Measurements from ENCODE around the gene SSRP1. TPM values are rescaled to one million over a fixed set of nuclear protein-coding genes. Genes with fewer than 3 reads are reported as not detected.
"Not testable (repeated sequence)": the region's sequence is repeated elsewhere in the genome, so short reads cannot be mapped to it uniquely, and the experiment has no call there.

The SSRP1 gene
- total and polyA plus RNA-seq, 12 donors: 25.3 to 106 (median 56.9) TPM

- DNase-seq: no peak
- H3K4me1 ChIP-seq (replicated peaks in 1 of 2): no peaks in the 10 kb centered on the region
- 58 to 71% (median 60%) methylated on average over 6 to 7 of the region's 7 CpGs for WGBS, 4 donors
- intact Hi-C loops (cut with DNase I): no loop called here
- no peaks in the 10 kb centered on the region for H3K27me3 ChIP-seq
- no peaks in the 10 kb centered on the region for H3K36me3 ChIP-seq (replicated peaks in 1 of 2)
- H3K4me3 ChIP-seq: no peak overlapping the region
- H3K9me3 ChIP-seq (replicated peaks in 1 of 3): no peaks in the 10 kb centered on the region
- H3K27ac ChIP-seq: no peak overlapping the region
- TF ChIP-seq, protein P1, sequence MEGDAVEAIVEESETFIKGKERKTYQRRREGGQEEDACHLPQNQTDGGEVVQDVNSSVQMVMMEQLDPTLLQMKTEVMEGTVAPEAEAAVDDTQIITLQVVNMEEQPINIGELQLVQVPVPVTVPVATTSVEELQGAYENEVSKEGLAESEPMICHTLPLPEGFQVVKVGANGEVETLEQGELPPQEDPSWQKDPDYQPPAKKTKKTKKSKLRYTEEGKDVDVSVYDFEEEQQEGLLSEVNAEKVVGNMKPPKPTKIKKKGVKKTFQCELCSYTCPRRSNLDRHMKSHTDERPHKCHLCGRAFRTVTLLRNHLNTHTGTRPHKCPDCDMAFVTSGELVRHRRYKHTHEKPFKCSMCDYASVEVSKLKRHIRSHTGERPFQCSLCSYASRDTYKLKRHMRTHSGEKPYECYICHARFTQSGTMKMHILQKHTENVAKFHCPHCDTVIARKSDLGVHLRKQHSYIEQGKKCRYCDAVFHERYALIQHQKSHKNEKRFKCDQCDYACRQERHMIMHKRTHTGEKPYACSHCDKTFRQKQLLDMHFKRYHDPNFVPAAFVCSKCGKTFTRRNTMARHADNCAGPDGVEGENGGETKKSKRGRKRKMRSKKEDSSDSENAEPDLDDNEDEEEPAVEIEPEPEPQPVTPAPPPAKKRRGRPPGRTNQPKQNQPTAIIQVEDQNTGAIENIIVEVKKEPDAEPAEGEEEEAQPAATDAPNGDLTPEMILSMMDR (IDR thresholded peaks at IDR 0.05): no peak
- no peak for TF ChIP-seq POLR2A (IDR thresholded peaks at IDR 0.05)
Measured at GRCh38 chr11:57363131-57364080, 27.7 kb upstream of the SSRP1 start.

DNA sequence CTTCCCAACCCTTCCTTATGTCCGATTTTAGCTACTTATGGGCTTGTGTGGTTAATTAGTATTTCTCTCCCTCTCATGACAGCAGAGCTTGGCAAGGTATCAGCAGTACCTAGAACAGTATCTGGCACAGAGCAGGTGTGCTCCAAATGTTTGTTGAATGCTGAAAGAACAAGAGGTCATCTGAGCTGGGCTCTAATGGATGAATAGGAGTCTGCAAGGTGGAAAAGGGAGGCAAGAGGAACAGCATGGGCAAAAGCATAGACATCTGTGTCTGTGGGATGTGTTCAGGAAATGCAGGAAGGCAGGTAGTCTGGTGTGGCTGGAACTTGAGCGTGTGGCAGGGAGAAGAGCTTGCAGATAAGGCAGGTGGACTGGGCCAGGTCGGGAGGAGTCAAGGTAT lies 26.2 kb upstream of the SSRP1 start:
- intact Hi-C loops (cut with DNase I): no loop called here
- 65 to 83% (median 76%) methylated on average over 3 of the region's 3 CpGs for WGBS, 4 donors
- Histone ChIP-seq H3K27ac (no peak overlapping the region), H3K27me3 (no peaks in the 10 kb centered on the region), H3K4me3 (no peak overlapping the region), H3K36me3 (replicated peaks in 1 of 2) (no peaks in the 10 kb centered on the region), H3K4me1 (replicated peaks in 1 of 2) (no peaks in the 10 kb centered on the region), H3K9me3 (replicated peaks in 1 of 3) (no peaks in the 10 kb centered on the region)
- DNase-seq: no peak
- TF ChIP-seq, protein P1 (IDR thresholded peaks at IDR 0.05): no peak
- TF ChIP-seq POLR2A (IDR thresholded peaks at IDR 0.05): no peak

GRCh38 chr11:57361420-57361819 lies 25.7 kb upstream of the SSRP1 start:
- H3K4me1 ChIP-seq (replicated peaks in 1 of 2); H3K4me3 ChIP-seq; H3K9me3 ChIP-seq (replicated peaks in 1 of 3); intact Hi-C loops (cut with DNase I); H3K27ac ChIP-seq; DNase-seq; H3K36me3 ChIP-seq (replicated peaks in 1 of 2); H3K27me3 ChIP-seq: not testable (repeated sequence)

DNA sequence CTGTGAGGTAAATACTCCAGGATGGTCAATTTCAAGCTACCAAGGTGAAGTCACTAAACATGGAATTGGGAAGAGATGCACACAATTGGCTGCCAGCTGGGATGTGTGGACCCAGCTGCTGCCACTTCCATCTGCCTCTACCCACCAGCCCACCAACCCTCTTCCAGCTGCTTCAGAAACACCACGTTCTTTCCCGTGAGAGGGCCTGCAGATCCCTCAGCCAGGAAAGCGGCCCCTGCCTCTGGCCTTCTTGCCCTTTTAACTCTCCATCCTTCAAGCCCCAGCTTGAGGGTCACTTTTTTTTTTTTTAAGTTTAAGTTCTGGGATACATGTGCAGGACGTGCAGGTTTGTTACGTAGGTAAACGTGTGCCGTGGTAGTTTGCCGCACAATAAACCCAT lies 25.3 kb upstream of the SSRP1 start:
- intact Hi-C loops (cut with DNase I): no loop called here

More for the DNA sequence above, 25.3 kb upstream of the SSRP1 start:
- no peak overlapping the region for H3K27ac ChIP-seq
- H3K4me3 ChIP-seq: no peak overlapping the region
- TF ChIP-seq POLR2A (IDR thresholded peaks at IDR 0.05): no peak
- TF ChIP-seq, protein P1 (IDR thresholded peaks at IDR 0.05): no peak
- DNase-seq: no peak
- no peaks in the 10 kb centered on the region for H3K4me1 ChIP-seq (replicated peaks in 1 of 2)
- H3K9me3 ChIP-seq (replicated peaks in 1 of 3): no peaks in the 10 kb centered on the region
- no peaks in the 10 kb centered on the region for H3K27me3 ChIP-seq
- WGBS, 4 donors: 86 to 94% (median 91%) methylated on average over 8 of the region's 8 CpGs
- no peaks in the 10 kb centered on the region for H3K36me3 ChIP-seq (replicated peaks in 1 of 2)

All from adrenal gland (tissue), 12 donors.